IPS DF 6.9 (cell line): ENCODE results near the gene MCC.

Experiments
- DNase-seq: peaks from one replicate; pipeline ENCODE4 v3.0.0-alpha.2; 2013; ENCODE audit warnings: low read depth, low spot score
- H3K27ac ChIP-seq: one replicate; pipeline ENCODE4 v1.5.1; 2013; ENCODE audit warnings: low read length, control low read depth
- H3K27me3 ChIP-seq: 2 replicates; pipeline ENCODE4 v1.6.1; 2013; ENCODE audit warnings: mild to moderate bottlenecking, low read length; ENCODE audit not compliant: control insufficient read depth, insufficient read depth
- H3K36me3 ChIP-seq: 2 replicates; pipeline ENCODE4 v1.6.1; 2013; ENCODE audit warnings: low read length; ENCODE audit not compliant: control insufficient read depth, insufficient read depth
- H3K4me1 ChIP-seq: 2 replicates; pipeline ENCODE4 v1.6.1; 2013; ENCODE audit warnings: low read length; ENCODE audit not compliant: control insufficient read depth, insufficient read depth
- H3K4me3 ChIP-seq: 2 replicates; pipeline ENCODE4 v1.5.1; 2013; ENCODE audit warnings: mild to moderate bottlenecking, low read length
- H3K9me3 ChIP-seq: 2 replicates; pipeline ENCODE4 v1.6.1; 2013; ENCODE audit warnings: low read length, inconsistent platforms; ENCODE audit not compliant: control insufficient read depth, insufficient read depth
- WGBS: extraction: QIAGEN DNeasy Blood & Tissue Kit; methylation state at CpG from one replicate; pipeline ENCODE4 v1.1.7; 2013; ENCODE audit warnings: mixed read lengths, missing lambda C conversion rate; ENCODE audit not compliant: insufficient read length, insufficient coverage; 5-methylcytosine and 5-hydroxymethylcytosine counted together

Gene MCC

GRCh38 chr5:113093558-113093957 is 394.7 kb downstream of the MCC start:
- Histone ChIP-seq H3K9me3 (no peaks in the 10 kb centered on the region), H3K27me3 (no peaks in the 10 kb centered on the region), H3K27ac (no peak overlapping the region), H3K36me3 (no peaks in the 10 kb centered on the region), H3K4me3 (no peak overlapping the region), H3K4me1 (no peaks in the 10 kb centered on the region)
- no CpG with 5 or more reads among the region's 3 CpGs for WGBS
- DNase-seq, result no peak

DNA sequence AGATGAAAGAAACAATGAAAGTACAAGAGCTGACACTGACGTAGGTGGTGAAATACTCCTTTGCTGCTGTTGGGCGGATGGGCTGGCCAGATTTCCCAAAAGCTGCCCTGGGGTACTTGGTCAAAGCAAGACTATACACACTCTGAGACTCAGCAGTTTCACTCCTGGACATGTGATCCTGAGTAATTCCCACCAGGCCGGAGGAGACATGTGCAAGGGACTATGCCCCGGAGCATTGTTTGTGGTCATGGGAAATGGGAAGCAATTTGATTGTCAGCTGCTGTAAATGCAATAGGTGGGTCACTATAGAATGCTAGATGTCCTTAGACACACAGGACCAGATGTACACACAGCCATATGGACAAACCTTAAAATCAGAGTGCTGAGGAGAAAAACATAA is 395.6 kb downstream of the MCC start:
- Histone ChIP-seq H3K4me3 (no peak overlapping the region), H3K4me1 (no peaks in the 10 kb centered on the region), H3K27ac (no peak overlapping the region), H3K27me3 (no peaks in the 10 kb centered on the region), H3K9me3 (no peaks in the 10 kb centered on the region), H3K36me3 (no peaks in the 10 kb centered on the region)
- no peak for DNase-seq
- WGBS, result no CpG with 5 or more reads among the region's 4 CpGs

DNA sequence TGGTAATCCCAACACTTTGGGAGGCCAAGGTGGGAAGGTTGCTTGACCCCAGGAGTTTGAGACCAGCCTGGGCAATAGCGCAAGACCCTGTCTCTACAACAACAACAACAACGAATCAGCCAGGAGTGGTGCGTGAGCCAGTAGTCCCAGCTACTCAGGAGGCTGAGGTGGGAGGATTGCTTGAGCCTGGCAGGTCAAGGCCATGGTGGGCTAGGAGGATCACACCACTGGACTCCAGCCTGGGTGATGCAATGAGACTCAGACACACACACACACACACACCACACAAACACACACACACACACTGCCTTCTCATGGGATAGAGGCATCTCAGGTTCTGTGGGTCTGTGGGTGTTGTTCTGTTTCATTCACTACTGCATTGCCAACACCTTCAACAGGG is 396.6 kb downstream of the MCC start:
- no peaks in the 10 kb centered on the region for H3K4me1 ChIP-seq
- no peaks in the 10 kb centered on the region for H3K36me3 ChIP-seq
- no peak overlapping the region for H3K27ac ChIP-seq
- whole genome bisulfite sequencing, result no CpG with 5 or more reads among the region's 3 CpGs
- no peaks in the 10 kb centered on the region for H3K9me3 ChIP-seq
- DNase-seq, result no peak
- no peaks in the 10 kb centered on the region for H3K27me3 ChIP-seq
- H3K4me3 ChIP-seq, result no peak overlapping the region

GRCh38 chr5:113090336-113091106 is 397.7 kb downstream of the MCC start:
- Histone ChIP-seq H3K27ac (no peak overlapping the region), H3K36me3 (no peaks in the 10 kb centered on the region), H3K27me3 (no peaks in the 10 kb centered on the region), H3K4me3 (no peak overlapping the region), H3K9me3 (no peaks in the 10 kb centered on the region), H3K4me1 (no peaks in the 10 kb centered on the region)
- no CpG with 5 or more reads among the region's 11 CpGs for WGBS
- no peak for DNase-seq

DNA sequence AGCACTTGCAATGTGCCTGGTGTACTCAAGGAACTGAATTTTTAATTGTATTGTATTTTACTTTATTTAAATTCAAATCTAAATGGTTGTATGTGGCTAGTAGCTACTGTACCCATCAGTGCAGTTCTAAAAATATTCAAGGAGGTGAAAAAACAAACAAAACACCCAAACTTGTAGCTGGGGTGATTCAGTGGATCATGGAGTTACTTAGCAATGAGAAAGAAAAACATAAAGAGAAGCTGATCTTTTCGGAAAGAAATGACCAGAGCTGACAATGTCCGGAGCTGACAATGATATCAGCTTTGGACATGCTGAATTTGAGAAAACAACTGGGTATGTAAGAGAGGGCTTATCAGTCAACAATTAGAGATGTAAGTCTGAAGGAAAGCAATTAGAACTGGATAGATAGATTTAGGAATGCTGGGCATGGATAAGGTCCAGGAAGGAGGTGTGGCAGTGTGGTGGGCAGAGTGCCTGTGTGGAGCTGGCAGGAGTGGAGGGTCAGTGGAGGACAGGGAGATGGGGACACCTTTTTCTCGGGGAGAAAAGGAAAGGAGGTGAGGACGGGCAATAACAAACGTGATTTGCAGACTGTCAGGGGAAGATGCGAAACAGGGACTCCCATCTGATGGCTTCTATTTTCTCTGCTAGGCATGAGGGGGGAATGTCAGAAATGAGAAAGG is 398.5 kb downstream of the MCC start:
- Histone ChIP-seq H3K27ac (no peak overlapping the region), H3K4me3 (no peak overlapping the region), H3K9me3 (no peaks in the 10 kb centered on the region), H3K27me3 (no peaks in the 10 kb centered on the region), H3K4me1 (no peaks in the 10 kb centered on the region), H3K36me3 (no peaks in the 10 kb centered on the region)
- no CpG with 5 or more reads among the region's 6 CpGs for WGBS
- no peak for DNase-seq

DNA sequence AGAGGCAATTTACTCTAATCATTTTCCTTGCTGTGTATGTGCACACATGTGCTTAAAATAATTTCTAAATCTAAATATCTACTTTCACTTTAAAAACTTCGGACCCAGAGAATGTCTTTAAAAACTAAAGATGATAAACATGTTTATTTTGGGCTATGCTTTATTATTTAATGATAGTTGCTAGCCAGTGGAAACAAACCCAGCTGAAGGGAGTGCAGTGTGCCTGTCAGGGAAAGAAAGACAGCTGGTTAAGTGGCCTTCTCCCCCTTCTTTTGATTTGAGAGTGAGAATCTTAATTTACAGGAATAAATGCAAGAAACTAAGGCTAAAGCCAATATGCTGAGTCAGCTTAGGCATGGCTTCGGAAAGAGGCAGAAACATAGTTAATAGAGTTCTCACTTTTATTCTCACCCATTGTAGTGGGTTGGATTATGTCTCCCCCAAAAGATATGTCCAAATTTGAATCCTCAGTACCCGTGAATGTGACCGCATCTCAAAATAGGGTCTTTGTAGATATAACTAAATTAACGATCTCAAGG is 400.2 kb downstream of the MCC start:
- Histone ChIP-seq H3K36me3 (no peaks in the 10 kb centered on the region), H3K9me3 (no peaks in the 10 kb centered on the region), H3K27ac (no peak overlapping the region), H3K4me3 (no peak overlapping the region), H3K27me3 (no peaks in the 10 kb centered on the region), H3K4me1 (no peaks in the 10 kb centered on the region)
- no peak for DNase-seq
- no CpG with 5 or more reads among the region's 5 CpGs for WGBS

- H3K9me3 ChIP-seq, result no peaks in the 10 kb centered on the region
- H3K4me3 ChIP-seq, result no peak overlapping the region
- no peaks in the 10 kb centered on the region for H3K36me3 ChIP-seq
- H3K4me1 ChIP-seq, result no peaks in the 10 kb centered on the region; the same call in 1 of the 2 replicates
- H3K27me3 ChIP-seq, result no peaks in the 10 kb centered on the region
- DNase-seq, result no peak
- WGBS, result no CpG with 5 or more reads among the region's 7 CpGs
- no peak overlapping the region for H3K27ac ChIP-seq
Observed at GRCh38 chr5:113085880-113086409, 402.3 kb downstream of the MCC start.

DNA sequence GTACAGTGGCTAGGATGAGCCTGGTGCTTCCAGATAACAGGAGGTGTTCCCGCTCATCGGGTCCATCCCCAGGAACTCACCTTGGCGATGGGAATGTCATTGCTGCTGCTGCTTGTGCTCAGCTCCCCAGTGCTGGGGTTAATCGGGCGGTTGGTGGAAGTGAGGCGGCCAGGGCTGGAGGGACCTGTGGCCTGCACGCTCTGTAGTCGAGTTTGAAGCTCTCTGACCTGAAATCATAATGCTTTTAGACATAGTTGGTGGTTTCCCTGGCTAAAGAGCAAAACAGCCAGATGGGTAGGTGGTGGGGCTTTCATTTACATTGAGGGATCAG is 403.2 kb downstream of the MCC start:
- no peak for DNase-seq
- Histone ChIP-seq H3K27me3 (no peaks in the 10 kb centered on the region), H3K36me3 (no peaks in the 10 kb centered on the region), H3K4me1 (no peaks in the 10 kb centered on the region; the same call in 1 of the 2 replicates), H3K4me3 (no peak overlapping the region), H3K27ac (no peak overlapping the region), H3K9me3 (no peaks in the 10 kb centered on the region)
- no CpG with 5 or more reads among the region's 8 CpGs for WGBS

GRCh38 chr5:113084402-113085083 is 403.7 kb downstream of the MCC start:
- Histone ChIP-seq H3K9me3 (no peaks in the 10 kb centered on the region), H3K4me1 (no peaks in the 10 kb centered on the region; the same call in 1 of the 2 replicates)

DNA sequence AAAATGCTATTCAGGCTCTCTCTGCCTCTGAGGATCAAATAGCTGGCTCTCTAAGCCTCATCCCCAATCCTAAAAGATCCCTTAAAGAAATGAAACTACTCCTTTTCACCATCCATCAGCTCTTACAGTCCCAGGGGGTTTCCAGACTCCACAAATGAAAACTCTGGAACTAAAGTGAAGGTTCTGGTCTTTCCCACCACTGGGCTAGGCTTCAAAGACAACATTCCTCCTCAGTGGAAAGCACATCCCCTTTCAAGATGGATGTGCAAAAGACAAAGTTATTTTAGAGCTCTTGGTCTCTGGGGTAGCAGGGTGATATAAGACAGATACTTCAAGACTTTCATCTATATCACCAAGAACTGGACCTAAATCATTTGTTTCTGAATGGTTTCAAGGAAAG is 404.8 kb downstream of the MCC start:
- Histone ChIP-seq H3K4me3 (no peak overlapping the region), H3K27me3 (no peaks in the 10 kb centered on the region), H3K9me3 (no peaks in the 10 kb centered on the region), H3K4me1 (no peaks in the 10 kb centered on the region; the same call in 1 of the 2 replicates), H3K36me3 (no peaks in the 10 kb centered on the region), H3K27ac (no peak overlapping the region)
- DNase-seq, result no peak

More at GRCh38 chr5:113084402-113085083, 403.7 kb downstream of the MCC start:
- Histone ChIP-seq H3K27ac (no peak overlapping the region), H3K36me3 (no peaks in the 10 kb centered on the region), H3K27me3 (no peaks in the 10 kb centered on the region), H3K4me3 (no peak overlapping the region)
- no CpG with 5 or more reads among the region's 3 CpGs for WGBS
- no peak for DNase-seq
